ENCODE results near the gene DES.

Gene DES

GRCh38 chr2:219422952-219423534 is 4.9 kb downstream of the DES start:
- no peak for DNase-seq

GRCh38 chr2:219423652-219424377 is 5.6 kb downstream of the DES start:
- no peak for DNase-seq

DNA sequence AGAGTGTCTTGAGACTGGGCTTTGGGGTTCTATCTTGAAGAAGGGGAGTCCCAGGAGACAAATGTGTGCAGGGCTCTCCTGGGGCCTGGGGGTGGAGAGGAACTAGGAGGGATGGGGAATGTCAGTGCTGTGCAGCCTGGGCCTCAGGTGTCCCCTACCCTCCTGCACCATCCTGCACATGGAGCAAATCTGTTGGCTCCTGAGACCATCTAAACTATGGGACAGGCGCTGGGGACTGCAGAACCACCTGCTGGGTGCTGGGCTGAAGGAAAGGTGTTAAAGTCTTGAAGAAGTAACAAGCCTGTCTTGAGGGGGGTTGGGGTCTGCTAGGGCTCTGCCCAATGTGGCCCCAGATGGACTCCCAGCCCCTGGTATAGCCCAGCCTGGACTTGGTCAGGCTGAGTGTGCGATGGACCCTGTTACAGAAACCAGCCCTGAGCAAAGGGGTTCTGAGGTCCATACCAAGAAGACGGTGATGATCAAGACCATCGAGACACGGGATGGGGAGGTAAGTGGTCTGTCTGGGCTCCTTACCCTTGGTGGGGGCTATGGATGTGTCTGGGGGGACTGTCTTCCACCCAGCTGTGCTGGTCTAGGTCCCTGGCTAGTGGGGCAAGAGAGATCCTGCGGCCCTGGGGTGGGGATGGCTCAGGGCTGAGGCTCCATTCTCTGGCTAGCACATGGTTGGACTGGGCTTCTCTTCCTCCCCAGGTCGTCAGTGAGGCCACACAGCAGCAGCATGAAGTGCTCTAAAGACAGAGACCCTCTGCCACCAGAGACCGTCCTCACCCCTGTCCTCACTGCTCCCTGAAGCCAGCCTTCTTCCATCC is 7.3 kb downstream of the DES start:
- no peak for DNase-seq

DNA sequence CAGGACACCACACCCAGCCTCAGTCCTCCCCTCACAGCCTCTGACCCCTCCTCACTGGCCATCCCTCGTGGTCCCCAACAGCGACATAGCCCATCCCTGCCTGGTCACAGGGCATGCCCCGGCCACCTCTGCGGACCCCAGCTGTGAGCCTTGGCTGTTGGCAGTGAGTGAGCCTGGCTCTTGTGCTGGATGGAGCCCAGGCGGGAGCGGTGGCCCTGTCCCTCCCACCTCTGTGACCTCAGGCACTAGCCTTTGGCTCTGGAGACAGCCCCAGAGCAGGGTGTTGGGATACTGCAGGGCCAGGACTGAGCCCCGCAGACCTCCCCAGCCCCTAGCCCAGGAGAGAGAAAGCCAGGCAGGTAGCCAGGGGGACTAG is 7.9 kb downstream of the DES start:
- no peak for DNase-seq

DNA sequence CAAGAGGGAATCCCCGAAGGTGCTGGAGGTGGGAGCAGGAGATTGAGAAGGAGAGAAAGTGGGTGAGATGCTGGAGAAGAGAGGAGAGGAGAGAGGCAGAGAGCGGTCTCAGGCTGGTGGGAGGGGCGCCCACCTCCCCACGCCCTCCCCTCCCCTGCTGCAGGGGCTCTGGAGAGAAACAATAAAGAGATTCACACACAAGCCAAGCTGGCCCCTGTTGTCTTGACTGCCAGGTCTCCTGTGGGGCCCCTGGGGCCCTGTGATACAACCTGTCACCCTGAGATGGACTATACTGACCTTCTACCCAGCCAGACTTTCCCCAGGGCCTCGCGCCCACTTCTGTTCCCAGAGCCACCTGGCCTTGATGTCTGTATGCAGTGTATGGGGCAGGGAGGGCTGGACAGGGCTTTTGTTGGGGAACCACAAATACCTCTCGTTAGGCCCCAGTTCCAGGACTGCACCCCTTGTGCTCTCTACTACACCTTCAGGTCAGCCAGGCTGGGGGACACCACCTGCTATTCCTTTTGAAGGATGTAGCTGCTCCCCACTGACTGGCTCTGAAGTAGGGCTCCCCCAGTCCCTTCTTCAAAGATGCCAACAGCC is 8.5 kb downstream of the DES start:
- no peak for DNase-seq

- DNase-seq: no peak
Measured at GRCh38 chr2:219428469-219428868, 10.3 kb downstream of the DES start.

DNA sequence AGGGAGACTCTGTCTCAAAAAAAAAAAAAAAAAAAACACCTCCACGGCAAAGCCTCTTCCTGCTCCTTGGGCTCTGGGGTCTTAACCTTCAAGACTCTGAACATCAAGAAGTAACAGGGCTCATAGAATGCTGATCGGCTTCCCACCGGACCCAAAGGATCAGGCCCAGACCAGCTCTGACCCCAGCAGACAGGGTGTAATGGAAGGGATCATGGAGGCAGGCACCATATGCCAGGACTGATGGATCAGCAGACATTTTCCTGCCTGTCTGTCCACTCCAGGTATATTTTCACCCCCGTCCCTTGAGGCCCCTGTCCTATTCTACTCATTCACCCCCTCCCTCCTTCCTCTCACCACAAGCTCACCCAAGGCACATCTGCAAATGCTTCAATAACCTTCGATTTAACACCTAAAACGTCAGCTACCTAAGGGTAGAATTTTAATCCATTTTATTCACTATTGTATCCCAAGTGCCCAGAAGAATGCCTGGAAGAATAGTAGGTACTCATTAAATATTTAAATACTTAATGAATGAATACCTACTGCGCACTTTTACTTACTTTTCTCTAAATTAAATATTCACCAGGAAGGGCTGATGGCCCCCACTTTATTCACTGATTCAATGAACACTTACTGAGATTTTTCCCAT is 11.9 kb downstream of the DES start:
- no peak for DNase-seq

DNA sequence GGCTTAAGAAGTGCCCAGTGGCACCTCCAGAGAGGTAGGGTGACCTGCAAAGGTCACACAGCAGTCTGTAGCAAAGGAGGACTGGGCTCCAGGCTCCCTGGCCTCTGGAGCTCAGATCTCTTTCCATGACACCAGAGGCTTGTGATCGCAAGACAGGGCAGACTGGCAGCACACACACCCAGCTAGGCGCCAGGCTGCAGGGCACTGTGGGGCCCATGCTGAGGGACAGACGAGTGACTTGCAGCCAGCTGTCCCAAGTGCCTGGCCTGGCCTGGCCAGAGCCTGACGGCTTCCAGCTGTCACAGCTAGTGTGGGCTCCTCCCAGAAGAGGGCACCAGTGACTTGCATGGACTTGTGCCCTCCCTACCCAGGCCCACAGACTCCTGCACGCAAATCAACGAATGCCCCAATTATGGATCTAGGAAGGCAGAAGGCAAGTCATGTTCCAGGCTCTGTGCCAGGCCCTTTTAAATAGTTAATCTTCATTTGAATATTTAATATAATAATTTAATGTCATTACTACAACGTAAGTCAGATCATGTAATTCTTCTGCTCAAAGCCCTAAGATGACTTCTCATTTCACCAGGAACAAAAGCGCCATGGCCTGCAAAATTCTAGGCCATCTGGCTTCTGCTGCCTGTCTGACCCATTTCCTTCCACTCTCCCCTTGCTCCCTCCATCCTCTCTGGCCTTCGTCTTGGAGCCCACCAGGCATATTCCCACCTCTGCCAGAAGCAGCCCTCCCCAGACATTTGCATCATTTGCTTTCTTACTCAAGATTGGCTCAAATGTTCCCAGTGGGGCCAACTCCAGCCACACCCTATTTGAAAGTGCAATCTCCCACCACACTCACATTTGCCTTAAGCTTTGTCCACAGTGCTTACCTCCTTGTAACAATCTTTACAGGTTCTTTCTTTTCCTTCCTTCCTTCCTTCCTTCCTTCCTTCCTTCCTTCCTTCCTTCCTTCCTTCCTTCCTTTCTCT is 12.7 kb downstream of the DES start:
- no peak for DNase-seq

GRCh38 chr2:219433666-219434467 is 15.7 kb downstream of the DES start:
- DNase-seq: peak; percentile 68

- no peak for DNase-seq
Measured at GRCh38 chr2:219434468-219434717, 16.2 kb downstream of the DES start.

DNA sequence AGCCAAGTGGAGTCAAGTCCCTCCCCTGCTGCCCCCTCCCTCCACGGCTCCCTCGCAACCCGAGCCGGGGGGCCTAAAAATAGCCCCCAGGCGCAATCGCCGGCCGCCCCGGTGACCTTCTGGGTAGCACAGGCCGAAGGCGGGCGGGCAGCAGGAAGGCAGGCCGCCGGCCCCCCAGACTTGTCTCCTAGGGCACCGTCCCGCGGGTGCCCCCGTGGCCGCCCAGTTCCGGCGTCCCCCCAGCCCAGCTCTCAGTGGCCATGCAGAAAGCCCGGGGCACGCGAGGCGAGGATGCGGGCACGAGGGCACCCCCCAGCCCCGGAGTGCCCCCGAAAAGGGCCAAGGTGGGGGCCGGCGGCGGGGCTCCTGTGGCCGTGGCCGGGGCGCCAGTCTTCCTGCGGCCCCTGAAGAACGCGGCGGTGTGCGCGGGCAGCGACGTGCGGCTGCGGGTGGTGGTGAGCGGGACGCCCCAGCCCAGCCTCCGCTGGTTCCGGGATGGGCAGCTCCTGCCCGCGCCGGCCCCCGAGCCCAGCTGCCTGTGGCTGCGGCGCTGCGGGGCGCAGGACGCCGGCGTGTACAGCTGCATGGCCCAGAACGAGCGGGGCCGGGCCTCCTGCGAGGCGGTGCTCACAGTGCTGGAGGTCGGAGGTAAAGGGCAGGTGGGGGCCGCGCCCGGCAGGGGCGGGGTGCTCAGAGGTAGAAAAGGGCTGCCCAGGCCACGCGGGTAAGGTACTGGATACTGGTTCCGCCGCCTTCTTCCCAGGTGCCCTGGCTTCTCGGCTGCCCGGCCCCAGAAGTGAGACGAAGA is 16.7 kb downstream of the DES start, which contains the start of gene SPEG:
SPEG (plus strand) TSS at position 126 of the 808 bp plus-strand sequence; CDS start at position 261, 135 bp downstream.
- no peak for DNase-seq

DNA sequence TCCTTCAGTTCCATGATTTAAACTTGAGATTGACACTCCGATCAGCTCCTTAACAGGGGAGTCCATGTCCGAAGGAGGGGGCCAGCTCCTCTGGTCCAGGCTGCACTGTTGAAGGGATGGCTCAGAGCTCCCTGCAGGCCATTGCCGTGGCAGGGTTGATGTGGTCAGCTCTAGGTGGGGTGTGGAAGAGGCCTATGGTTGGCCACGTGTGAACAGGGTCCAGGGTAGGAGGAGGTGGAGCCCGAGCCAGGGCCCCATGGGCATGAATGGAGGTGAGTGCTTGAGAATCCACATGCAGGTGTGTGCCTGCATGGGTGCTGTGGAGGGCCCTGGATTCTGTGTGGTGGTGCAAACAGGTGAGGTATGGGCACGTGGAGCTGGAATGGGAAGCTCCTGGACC is 17.5 kb downstream of the DES start:
- DNase-seq: no peak

DNA sequence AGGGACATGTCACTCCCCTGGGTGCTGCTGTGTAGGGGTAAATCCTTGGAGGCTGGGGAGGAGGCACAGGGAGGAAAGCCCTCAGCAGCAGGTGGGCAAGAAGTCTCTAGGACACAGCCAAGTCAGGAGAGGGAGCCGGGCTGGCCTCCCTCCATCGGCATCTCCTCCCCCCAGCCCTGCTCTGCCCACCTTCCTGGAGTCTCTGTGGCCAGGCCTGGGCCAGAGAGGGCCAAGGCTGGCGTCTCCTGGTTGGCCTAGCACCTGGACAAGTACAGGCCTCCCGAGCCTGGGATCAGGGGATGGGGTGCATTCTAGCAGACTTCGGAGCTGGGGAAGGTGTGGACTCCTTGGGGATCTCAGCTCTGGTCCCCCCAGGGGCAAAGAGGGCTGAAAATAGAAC is 18.3 kb downstream of the DES start:
- no peak for DNase-seq

GRCh38 chr2:219437141-219437540 is 19.0 kb downstream of the DES start:
- DNase-seq: no peak

DNA sequence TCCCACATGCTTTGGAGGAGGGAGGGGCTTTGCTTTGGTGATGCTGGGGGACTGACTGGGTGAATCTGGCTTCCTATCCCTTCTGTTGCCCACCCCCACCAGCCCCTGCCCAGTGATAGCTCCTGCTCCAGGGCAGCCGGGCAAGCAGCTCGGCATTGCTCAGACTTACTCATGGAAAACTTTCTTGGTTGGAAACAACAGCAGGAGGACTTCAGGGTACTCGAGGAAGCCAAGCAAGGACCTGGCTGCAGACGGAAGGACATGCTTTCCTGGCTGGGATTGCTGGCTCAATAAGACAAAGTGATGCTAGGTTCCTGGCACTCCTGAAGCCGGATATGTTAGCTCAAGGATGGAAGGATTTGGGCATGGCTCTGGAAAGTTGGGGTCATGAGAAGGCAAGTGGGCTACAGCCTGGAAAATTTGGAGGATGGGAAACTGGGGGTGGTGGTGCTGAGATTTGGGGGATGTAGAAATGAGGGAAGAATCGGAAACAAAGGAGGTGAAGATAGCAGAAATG is 19.6 kb downstream of the DES start:
- no peak for DNase-seq

DNA sequence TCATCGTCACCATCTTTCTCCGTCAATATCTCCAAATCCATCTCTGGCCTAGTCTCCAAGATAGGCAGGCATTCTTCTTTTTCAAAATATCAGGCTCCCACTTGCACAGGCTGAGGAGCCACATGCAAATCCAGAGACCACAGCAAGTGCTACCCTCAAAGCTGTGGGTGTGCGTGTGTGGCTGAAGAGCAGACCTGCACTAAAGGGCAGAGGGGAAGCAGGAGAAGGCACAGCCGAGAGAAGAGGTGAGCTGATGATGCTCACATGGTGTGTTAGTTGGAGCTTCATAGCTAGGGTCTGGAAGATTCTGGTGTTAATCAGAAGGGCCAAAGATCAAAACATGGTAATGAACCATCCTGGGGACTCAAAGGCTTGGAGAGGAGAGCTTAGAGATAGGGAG is 20.3 kb downstream of the DES start:
- DNase-seq: no peak

- DNase-seq: no peak
Measured at GRCh38 chr2:219439506-219439905, 21.3 kb downstream of the DES start.

DNA sequence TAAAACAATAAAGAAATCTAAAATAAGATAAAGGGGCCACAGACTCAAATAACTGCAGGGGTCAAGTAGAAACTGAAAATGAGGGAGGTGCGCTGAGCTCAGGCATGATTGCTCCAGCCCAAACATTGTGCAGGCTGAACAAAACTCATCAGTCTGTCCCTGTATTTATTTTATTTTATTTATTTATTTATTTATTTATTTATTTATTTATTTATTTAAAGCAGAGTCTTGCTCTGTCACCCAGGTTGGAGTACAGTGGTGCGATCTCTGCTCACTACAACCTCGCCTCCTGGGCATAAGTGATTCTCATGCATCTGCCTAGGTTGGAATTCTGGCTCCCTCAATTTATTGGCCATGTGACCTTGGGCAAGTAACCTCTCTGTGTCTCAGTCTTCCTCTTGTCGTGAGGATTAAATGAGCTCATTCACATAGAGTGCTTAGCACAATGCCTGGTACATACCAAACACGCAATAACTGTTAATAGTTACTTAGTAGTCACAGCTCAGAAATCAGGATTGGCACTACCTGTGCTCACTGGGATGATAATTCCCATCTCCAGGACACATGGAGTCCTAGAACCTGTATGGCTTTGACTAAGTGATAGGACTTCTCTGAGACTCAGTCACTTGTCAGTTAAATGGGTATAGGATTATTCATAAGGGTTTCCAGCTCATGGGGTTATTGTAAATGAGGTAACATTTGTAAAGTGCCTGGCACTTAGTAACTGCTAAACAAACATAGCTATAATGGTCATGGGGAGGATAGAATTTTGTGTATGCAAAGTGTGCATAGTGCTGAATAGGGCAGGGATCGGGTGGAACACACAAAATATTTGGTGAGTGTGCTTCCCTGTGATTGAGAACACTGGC is 22.4 kb downstream of the DES start:
- no peak for DNase-seq
